Transverse colon (tissue), 3 donors: ENCODE measurements around the gene WWOX.

Source experiments
- POLR2A ChIP-seq: fragments of 450-650 bp; IDR thresholded peaks from one replicate; pipeline ENCODE4 v1.6.1; 2016; ENCODE audit warnings: antibody characterized with exemption, mild to moderate bottlenecking, moderate library complexity
- TF ChIP-seq, protein P1 (sequence below), 5 experiments: fragments of 200-600 bp in 3 of 5; fragments of 450-650 bp in 2 of 5; sonication (generic) in 3 of 5; IDR thresholded peaks; 1 replicate in 2 of 5; 2 replicates in 3 of 5; pipeline ENCODE4 v1.5.1; 2016 to 2017; ENCODE audit warnings: antibody characterized with exemption in 5 of 5, inconsistent platforms in 3 of 5, mild to moderate bottlenecking in 2 of 5, moderate library complexity in 1 of 5

DNA sequence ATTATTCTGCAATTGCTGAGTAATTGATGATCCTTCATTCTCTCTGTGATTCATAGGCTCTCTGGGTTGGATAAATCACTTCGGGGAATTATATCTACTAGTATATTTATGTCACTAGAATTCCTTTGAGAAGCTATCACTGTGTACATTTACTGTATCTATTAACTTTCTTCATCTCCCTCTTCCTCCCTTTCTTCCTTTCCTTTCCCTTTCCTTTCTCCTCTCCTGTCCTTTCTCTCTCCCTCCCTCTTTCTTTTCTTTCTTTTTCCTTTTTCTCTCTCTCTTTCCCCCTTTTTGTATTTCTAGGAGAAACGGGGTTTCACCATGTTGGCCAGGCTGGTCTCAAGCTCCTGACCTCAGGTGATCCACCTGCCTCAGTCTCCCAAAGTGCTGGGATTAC lies 711.8 kb downstream of the WWOX start:
- TF ChIP-seq, protein P1, sequence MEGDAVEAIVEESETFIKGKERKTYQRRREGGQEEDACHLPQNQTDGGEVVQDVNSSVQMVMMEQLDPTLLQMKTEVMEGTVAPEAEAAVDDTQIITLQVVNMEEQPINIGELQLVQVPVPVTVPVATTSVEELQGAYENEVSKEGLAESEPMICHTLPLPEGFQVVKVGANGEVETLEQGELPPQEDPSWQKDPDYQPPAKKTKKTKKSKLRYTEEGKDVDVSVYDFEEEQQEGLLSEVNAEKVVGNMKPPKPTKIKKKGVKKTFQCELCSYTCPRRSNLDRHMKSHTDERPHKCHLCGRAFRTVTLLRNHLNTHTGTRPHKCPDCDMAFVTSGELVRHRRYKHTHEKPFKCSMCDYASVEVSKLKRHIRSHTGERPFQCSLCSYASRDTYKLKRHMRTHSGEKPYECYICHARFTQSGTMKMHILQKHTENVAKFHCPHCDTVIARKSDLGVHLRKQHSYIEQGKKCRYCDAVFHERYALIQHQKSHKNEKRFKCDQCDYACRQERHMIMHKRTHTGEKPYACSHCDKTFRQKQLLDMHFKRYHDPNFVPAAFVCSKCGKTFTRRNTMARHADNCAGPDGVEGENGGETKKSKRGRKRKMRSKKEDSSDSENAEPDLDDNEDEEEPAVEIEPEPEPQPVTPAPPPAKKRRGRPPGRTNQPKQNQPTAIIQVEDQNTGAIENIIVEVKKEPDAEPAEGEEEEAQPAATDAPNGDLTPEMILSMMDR (IDR thresholded peaks at IDR 0.05): no peak
- TF ChIP-seq POLR2A: no peak
